HG03097 (cell line): Measurements from ENCODE around the gene AKT2.

Experiments
- ATAC-seq: cut with Tn5 transposase; IDR thresholded peaks from one replicate; pipeline ENCODE4 v1.9.1; 2021; ENCODE audit not compliant: unreplicated experiment, low FRiP score

AKT2 gene

GRCh38 chr19:40255619-40256166 lies 29.5 kb downstream of the AKT2 start:
- no peak for ATAC-seq

- ATAC-seq, result no peak
Measured at GRCh38 chr19:40254714-40255418, 30.3 kb downstream of the AKT2 start.

- no peak for ATAC-seq
Measured at GRCh38 chr19:40253611-40254092, 31.5 kb downstream of the AKT2 start.

GRCh38 chr19:40252395-40252794 lies 32.8 kb downstream of the AKT2 start:
- no peak for ATAC-seq

GRCh38 chr19:40251991-40252390 lies 33.2 kb downstream of the AKT2 start:
- ATAC-seq, result no peak

- ATAC-seq, result no peak
Measured at GRCh38 chr19:40251244-40251643, 33.9 kb downstream of the AKT2 start.

- no peak for ATAC-seq
Measured at GRCh38 chr19:40249781-40250180, 35.4 kb downstream of the AKT2 start.

GRCh38 chr19:40249201-40249600 lies 35.9 kb downstream of the AKT2 start:
- no peak for ATAC-seq

- ATAC-seq, result no peak
Measured at GRCh38 chr19:40247735-40248262, 37.3 kb downstream of the AKT2 start.

GRCh38 chr19:40247178-40247577 lies 38.0 kb downstream of the AKT2 start:
- ATAC-seq, result no peak

- no peak for ATAC-seq
Measured at GRCh38 chr19:40246292-40247073, 38.7 kb downstream of the AKT2 start.

- no peak for ATAC-seq
Measured at GRCh38 chr19:40245506-40246128, 39.5 kb downstream of the AKT2 start.

GRCh38 chr19:40244579-40245317 lies 40.4 kb downstream of the AKT2 start:
- ATAC-seq, result no peak

- no peak for ATAC-seq
Measured at GRCh38 chr19:40243181-40243580, 42.0 kb downstream of the AKT2 start.

GRCh38 chr19:40242480-40242879 lies 42.7 kb downstream of the AKT2 start:
- no peak for ATAC-seq

- no peak for ATAC-seq
Measured at GRCh38 chr19:40241809-40242384, 43.2 kb downstream of the AKT2 start.

GRCh38 chr19:40241125-40241808 lies 43.9 kb downstream of the AKT2 start:
- no peak for ATAC-seq

GRCh38 chr19:40240332-40240731 lies 44.8 kb downstream of the AKT2 start:
- ATAC-seq, result no peak
